ENCODE data around the gene PLXNB3.

DNA sequence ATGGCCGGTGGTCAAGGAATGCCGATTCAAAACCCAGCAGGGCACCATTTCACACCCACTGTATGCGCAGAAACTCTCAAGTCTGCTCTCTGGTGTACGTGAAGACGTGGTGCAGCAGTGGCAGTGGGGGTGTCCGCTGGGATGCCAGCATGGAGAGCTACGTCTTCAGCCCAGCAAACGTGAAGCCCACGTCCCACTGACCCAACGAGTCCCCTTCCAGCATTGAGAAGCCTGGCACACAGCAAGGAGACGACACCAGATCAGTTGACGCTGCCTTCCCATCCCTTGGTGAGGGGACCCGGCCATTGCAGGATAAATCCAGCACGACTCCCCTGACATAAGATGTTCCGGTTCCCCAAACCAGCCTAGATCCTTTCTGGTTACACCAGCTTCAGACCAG is 2.2 kb upstream of the PLXNB3 start:
- TF ChIP-seq, protein P1, sequence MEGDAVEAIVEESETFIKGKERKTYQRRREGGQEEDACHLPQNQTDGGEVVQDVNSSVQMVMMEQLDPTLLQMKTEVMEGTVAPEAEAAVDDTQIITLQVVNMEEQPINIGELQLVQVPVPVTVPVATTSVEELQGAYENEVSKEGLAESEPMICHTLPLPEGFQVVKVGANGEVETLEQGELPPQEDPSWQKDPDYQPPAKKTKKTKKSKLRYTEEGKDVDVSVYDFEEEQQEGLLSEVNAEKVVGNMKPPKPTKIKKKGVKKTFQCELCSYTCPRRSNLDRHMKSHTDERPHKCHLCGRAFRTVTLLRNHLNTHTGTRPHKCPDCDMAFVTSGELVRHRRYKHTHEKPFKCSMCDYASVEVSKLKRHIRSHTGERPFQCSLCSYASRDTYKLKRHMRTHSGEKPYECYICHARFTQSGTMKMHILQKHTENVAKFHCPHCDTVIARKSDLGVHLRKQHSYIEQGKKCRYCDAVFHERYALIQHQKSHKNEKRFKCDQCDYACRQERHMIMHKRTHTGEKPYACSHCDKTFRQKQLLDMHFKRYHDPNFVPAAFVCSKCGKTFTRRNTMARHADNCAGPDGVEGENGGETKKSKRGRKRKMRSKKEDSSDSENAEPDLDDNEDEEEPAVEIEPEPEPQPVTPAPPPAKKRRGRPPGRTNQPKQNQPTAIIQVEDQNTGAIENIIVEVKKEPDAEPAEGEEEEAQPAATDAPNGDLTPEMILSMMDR (IDR thresholded peaks at IDR 0.05): no peak
- TF ChIP-seq EZH2phosphoT487 (IDR thresholded peaks at IDR 0.05): no peak
